ENCODE data around the gene IGFL1.
"Not testable (repeated sequence)": the region's sequence is repeated elsewhere in the genome, so short reads cannot be mapped to it uniquely, and the experiment has no call there.

Gene IGFL1

DNA sequence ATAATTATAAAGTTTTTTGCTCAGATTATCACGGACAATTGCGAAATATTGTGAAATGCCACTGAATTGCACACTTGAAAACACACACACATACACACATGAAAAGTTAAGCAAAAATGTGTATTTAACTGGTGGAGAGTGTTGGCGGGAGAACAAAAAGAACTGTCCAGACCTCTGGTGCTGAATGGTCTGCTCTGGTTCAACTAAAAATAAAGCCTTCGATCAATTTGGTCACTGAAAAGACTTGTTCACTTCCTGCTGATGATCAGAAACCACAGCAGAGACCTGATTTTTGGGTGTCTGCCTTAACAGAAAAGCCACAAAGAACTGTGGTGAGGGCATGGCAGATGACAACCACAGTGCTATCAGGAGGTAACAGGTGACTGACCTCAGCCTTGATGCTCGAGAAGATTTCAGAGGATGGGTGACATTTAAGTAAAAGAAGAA lies 4.0 kb upstream of the IGFL1 start:
- TF ChIP-seq GATA1 (IDR thresholded peaks at IDR 0.05; ENCODE audit: low read depth, low read length) (no peak), POLR2A (IDR thresholded peaks at IDR 0.05; ENCODE audit: low read length) (no peak)
- no peak for DNase-seq

DNA sequence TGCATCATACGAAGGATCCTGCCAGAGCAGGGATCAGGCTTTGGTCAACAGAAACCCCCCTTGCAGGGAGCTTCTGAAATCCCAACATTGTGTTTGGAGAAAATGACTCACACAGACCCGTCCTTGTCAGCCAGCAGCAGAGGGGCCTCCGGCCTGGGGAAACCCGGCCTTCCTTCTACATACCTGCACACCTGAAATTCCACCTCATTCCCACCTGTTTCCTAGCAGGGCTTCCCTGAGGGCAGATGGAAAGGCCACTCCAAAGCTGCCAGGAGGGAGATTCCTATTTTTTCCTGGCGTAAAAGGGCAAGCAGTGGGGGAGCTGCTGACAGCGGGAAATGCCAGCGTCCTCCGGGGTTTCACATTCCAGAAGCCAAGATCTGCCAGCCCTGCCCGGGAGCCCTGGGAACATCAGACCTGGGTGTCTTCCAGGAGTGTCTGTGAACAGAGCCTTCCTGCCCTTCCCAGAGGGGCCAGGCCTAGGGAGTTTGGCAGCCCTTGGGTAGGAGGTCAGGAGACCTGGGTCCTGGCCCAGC lies 3.0 kb upstream of the IGFL1 start:
- DNase-seq: no peak
- TF ChIP-seq GATA1 (IDR thresholded peaks at IDR 0.05; ENCODE audit: low read depth, low read length) (no peak), POLR2A (IDR thresholded peaks at IDR 0.05; ENCODE audit: low read length) (no peak)

DNA sequence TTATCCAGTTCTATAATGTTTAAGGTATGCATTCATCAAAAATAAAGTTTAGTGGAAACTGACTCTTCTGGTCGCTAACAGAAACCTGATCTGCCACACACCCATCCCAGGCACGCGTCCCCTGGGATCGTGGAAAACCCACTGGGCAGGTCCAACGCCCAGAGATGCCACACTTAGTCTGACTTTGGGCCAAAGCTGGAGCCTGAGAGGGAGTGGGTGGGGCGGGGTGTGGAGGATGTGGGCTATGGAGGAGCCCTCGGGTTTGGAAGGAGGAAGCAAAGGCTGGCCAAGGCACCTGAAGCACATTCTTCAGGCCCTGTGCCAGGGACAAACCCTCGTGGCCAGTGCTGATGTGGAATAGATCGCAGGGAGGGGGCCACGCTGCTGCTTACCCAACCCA lies 2.5 kb downstream of the IGFL1 start:
- DNase-seq: no peak
- TF ChIP-seq POLR2A (IDR thresholded peaks at IDR 0.05; ENCODE audit: low read length) (no peak), GATA1 (IDR thresholded peaks at IDR 0.05; ENCODE audit: low read depth, low read length) (no peak)

DNA sequence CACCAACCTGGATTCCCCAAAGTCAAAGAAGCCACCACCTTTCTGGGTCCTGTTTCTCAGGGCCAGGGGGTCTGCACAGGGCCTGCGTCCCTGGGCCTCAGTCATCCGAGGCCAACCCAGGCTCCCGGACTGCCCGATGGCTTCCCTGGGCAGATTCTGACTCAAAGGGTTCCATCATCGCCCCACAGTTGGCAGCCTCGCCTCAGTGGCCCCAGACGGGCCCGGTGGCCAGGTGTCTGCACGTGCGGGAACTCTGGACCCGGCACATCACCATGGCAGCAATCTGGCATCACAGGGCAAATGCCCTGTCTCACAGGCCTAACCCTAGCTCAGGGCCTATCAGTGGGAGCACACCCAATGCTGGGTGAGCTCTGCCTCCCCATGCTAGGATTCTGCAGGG lies 2.9 kb downstream of the IGFL1 start:
- no peak for TF ChIP-seq GATA1 (IDR thresholded peaks at IDR 0.05; ENCODE audit: low read depth, low read length)
- TF ChIP-seq POLR2A (IDR thresholded peaks at IDR 0.05; ENCODE audit: low read length): no peak
- no peak for DNase-seq

DNA sequence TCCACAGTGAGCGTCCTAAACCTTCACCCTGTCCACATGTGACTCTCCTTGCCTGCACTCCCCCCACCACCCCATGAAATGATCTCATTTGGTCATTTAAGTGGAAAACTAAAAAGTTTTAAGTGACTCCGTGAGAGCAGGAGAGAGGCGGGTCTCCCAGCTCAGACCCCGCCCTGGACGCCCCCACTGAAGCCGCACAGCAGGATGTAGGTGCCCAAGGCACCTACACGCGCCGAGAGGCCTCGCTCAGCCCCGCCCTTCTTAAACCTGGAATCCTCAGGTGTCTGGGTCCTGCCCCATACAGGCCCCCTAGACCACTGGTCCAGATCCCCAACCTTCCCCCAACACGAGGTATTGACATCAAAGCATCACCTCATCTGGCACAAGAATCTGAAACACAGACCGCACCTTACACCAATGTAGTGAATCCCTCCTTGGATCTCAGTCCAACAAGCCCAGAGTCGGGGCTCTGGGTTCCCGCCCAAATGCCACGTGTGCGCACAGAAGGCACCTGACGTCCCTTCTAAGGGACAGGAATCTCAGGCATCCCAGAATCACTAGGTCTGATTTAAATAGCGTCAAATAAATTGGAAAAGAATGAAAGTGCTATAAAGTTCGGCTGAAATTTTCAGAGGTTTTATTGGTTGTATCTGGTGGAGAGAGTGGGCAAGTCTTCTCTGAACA lies 3.5 kb downstream of the IGFL1 start:
- TF ChIP-seq POLR2A (IDR thresholded peaks at IDR 0.05; ENCODE audit: low read length) (no peak), GATA1 (IDR thresholded peaks at IDR 0.05; ENCODE audit: low read depth, low read length) (no peak)
- no peak for DNase-seq

DNA sequence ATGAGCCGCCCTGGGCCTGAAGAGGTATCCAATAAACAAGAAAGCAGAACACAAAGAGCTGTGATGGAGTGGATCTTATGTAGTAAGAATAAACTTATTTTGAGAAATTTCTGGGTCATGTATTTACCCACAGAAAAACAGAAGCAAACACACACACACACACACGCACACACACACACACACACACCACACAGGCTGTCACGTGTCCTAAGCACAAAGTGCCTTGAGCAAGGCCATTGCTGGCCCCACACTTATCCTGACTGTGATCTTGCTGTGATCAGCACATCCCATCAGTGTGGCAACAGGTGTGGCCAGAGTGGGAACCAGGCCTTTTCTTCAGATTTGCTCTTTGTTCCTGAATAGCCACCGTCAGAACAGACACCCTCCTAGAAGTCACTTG lies 4.3 kb downstream of the IGFL1 start:
- not testable (repeated sequence) for DNase-seq

DNA sequence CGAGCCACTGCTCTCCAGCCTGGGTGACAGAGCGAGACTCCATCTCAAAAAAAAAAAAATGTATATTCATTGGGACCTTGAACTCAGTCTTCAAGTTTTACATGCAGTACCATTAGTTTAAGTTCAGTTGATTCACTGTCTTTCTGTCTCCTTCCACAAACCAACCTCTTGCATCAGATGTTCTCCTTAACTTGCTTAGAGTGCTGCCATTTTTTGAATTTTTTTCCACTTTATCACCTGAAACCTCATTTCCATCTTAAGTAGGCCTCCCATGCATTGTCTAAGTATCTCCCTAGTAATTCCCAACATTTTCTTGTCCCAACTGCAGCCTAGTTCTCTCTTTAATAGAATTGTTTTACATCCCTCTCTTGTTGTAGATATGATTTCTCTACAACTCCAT lies 8.6 kb downstream of the IGFL1 start:
- DNase-seq: not testable (repeated sequence)

DNA sequence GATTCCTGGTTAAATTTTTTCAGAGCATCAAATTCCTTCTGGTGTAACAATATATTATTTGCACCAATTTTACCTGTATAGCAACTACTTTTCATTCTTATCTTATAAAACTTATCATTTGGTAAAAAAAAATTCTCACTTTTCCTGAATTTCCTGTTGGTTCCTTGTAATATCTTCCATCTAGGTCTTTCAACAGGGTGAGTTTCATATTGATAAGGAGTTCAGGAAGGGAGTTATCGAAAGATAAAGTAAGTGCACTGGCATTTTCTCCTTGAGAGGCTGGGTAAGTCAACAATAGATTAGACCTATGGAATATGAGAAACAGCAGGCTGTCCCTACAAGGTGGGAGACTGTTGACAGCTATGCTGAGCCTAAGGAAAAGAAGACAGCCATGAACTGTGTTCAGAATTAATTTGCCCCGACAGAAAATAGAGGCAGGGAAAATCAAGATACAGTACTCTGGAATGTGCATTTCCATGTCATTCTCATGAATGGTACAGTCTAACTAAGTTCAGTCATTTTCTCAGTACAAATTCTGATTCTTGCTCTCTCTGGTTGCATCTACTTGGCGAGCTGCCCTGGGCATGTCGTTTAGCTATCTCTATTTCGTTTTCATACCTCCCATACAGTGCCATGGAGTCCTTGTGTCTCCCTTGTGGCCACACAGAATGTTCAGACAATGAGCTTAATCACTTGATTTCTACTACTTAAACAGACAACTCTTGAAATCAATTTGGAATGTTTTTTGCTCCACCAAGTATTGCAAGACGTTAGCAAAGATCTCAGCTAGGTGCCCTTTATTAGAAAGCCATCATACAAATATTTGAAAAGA lies 9.9 kb downstream of the IGFL1 start:
- TF ChIP-seq POLR2A (IDR thresholded peaks at IDR 0.05; ENCODE audit: low read length) (no peak), GATA1 (IDR thresholded peaks at IDR 0.05; ENCODE audit: low read depth, low read length) (no peak)
- no peak for DNase-seq

DNA sequence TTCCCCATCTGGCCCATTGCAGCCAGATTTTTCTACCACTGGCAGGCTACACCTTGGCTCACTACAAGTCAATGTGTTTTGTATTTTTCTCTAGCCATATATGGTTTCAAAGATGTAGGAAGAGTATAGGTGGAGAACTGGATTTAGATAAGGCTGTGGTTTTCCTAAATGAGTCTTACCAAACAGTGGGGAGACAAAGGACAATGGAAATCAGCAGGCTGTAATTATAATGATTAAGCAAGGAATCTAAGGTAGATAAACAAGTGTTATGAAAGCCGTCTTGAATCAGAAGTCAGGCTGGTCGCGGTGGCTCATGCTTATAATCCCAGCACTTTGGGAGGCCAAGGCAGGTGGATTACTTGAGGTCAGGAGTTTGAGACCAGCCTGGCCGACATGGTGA lies 11.2 kb downstream of the IGFL1 start:
- no peak for DNase-seq
- TF ChIP-seq GATA1 (IDR thresholded peaks at IDR 0.05; ENCODE audit: low read depth, low read length): no peak
- TF ChIP-seq POLR2A (IDR thresholded peaks at IDR 0.05; ENCODE audit: low read length): no peak

DNA sequence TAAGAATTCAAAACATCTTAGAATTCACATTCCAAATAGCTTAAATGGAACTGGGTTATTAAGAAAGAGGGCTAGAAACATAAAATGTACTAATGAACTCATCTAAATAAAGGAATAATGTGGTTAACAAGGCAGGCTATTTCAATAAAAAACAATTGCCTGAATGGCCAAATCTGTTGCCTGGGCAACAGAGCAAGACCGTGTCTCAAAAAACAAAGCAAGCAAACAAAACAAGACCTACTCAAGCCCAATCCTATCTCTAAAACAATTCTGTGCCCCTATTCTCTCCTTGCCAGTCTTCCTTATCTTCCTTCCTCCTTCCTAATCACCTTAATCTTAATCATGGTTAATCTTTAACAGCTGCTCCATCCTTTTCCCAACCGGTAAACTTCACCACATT lies 12.1 kb downstream of the IGFL1 start:
- DNase-seq: no peak
- TF ChIP-seq GATA1 (IDR thresholded peaks at IDR 0.05; ENCODE audit: low read depth, low read length) (no peak), POLR2A (IDR thresholded peaks at IDR 0.05; ENCODE audit: low read length) (no peak)

DNA sequence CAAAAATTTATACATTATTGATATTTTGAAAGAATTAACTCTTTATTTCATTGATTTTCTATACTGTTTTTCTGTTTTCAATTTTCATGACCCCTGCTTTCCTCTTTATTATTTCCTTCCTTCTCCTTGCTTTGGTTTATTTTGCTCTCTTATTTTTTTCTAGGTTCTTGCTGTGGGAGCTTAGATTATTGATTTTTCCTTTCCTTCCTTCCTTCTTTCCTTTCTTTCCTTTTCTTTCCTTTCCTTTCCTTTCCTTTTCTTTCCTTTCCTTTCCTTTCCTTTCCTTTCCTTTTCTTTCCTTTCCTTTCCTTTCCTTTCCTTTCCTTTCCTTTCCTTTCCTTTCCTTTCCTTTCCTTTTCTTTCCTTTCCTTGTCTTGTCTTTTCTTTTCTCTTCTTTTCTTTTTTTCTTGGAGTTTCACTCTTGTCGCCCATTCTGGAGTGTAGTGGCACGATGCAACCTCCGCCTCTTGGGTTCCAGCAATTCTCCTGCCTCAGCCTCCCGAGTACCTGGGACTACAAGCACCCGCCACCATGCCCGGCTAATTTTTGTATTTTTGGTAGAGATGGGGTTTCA lies 13.6 kb downstream of the IGFL1 start:
- not testable (repeated sequence) for DNase-seq

DNA sequence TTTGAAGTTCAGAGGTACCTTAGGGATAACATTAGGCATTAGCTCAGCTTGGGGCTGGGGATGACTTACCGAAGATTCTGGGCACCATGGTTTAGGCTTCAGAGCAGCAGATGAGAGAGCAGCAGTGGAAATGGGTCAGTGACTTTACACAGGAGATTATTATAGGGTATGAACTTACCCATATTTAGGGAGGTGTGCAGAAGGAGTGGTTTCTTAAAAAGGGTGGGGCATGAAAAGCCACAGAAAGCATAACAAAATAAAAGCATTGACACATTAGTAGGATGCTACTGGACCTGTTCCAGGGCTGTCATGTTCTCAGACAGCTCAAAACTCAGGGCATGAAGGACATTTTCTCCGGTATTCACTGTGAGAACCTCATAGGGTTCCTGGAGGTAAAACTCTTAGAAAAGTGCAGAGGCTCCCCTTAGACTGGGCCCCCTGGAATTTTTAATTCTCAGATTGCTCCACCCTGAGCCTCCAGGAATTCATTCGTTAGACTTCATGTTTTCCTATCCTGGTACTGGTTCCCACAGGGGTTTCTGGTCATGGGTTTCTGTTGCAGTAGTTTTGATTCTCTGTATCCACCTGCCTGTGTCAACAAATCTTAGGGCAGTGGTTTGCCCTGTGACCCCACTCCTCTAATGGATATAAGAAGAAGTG lies 20.7 kb downstream of the IGFL1 start:
- TF ChIP-seq POLR2A (IDR thresholded peaks at IDR 0.05; ENCODE audit: low read length): no peak
- TF ChIP-seq GATA1 (IDR thresholded peaks at IDR 0.05; ENCODE audit: low read depth, low read length): no peak
- DNase-seq: no peak

DNA sequence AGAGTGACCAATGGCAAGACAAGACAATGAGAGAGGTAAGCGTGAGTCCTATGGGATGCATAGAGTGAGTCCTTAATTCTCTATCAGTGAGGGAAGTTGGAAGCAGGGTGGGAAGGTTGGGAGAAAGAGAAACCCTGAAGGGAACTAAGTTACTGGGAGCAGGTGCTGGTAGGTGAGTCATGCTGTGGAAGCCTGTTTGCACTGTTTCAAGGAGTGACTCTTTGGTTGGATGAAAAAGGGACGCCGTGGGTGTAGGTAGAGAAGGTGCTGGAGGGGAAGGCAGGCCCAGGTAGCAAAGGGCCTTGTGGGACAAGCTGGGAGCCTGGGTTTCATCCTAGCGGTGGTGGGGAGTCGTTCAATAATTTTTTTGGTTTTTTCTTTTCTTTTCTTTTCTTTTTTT lies 21.9 kb downstream of the IGFL1 start:
- DNase-seq: no peak
- TF ChIP-seq POLR2A (IDR thresholded peaks at IDR 0.05; ENCODE audit: low read length): no peak
- no peak for TF ChIP-seq GATA1 (IDR thresholded peaks at IDR 0.05; ENCODE audit: low read depth, low read length)

DNA sequence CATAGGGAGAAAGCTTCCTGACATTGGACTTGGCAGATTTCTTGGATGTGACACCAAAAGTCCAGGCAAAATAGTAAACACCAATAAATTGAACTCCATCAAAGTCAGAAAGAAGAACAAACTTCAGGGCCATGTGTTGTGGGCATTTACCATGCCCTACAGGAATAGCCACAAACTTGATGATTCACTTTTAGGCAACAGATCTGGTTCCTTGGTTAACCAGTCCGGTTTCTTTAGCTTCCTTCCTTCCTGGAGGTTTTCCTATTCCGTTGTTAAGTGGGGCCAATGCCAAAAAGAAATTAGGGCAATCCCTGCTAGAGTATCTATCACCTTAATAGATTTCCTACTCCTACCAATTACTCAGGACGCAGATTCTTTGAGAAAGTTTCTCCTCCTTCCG lies 25.2 kb downstream of the IGFL1 start:
- TF ChIP-seq POLR2A (IDR thresholded peaks at IDR 0.05; ENCODE audit: low read length): no peak
- TF ChIP-seq GATA1 (IDR thresholded peaks at IDR 0.05; ENCODE audit: low read depth, low read length): no peak
- no peak for DNase-seq

Data from erythroblast (primary cell).